Hematopoietic multipotent progenitor cell treated with erythropoietin and hydrocortisone succinate and interleukin-3 and kit ligand, for 15 days (in vitro differentiated cells): ENCODE results near the gene LMTK2.
A peak's percentile ranks its signal among the peaks of the same experiment; 100 is the strongest.

Experiments used
- DNase-seq: peaks from one replicate; pipeline ENCODE4 v3.0.0-alpha.2; 2015; ENCODE audit warnings: low spot score

The LMTK2 gene

GRCh38 chr7:98234429-98235147 lies 127.9 kb downstream of the LMTK2 start:
- no peak for DNase-seq

GRCh38 chr7:98235901-98236300 lies 129.2 kb downstream of the LMTK2 start:
- DNase-seq = no peak

GRCh38 chr7:98236355-98237185 lies 129.9 kb downstream of the LMTK2 start:
- DNase-seq = no peak

- no peak for DNase-seq
Observed at GRCh38 chr7:98238076-98238475, 131.4 kb downstream of the LMTK2 start.

- no peak for DNase-seq
Observed at GRCh38 chr7:98238976-98239375, 132.3 kb downstream of the LMTK2 start.

GRCh38 chr7:98240961-98241673 lies 134.5 kb downstream of the LMTK2 start:
- peak; percentile 27 for DNase-seq

- no peak for DNase-seq
Observed at GRCh38 chr7:98241674-98242241, 135.1 kb downstream of the LMTK2 start.

GRCh38 chr7:98242342-98242741 lies 135.7 kb downstream of the LMTK2 start:
- no peak for DNase-seq

- DNase-seq = no peak
Observed at GRCh38 chr7:98242934-98243333, 136.3 kb downstream of the LMTK2 start.

- no peak for DNase-seq
Observed at GRCh38 chr7:98244871-98245270, 138.2 kb downstream of the LMTK2 start.

GRCh38 chr7:98248156-98248555 lies 141.5 kb downstream of the LMTK2 start:
- DNase-seq = no peak

- no peak for DNase-seq
Observed at GRCh38 chr7:98249106-98249505, 142.4 kb downstream of the LMTK2 start.

GRCh38 chr7:98250789-98251188 lies 144.1 kb downstream of the LMTK2 start:
- DNase-seq = no peak

GRCh38 chr7:98251231-98251600 lies 144.6 kb downstream of the LMTK2 start:
- no peak for DNase-seq

GRCh38 chr7:98251601-98252424 lies 145.2 kb downstream of the LMTK2 start, which contains the start of gene TECPR1:
TECPR1 (minus strand) TSS chr7:98252232; CDS start chr7:98246146, 6,086 bp downstream.
- DNase-seq = peak; percentile 92

- DNase-seq = no peak
Observed at GRCh38 chr7:98252425-98253054, 145.9 kb downstream of the LMTK2 start.

- no peak for DNase-seq
Observed at GRCh38 chr7:98254516-98254915, 147.9 kb downstream of the LMTK2 start.

- peak; percentile 46 for DNase-seq
Observed at GRCh38 chr7:98254951-98255610, 148.4 kb downstream of the LMTK2 start.

- no peak for DNase-seq
Observed at GRCh38 chr7:98256431-98256830, 149.8 kb downstream of the LMTK2 start.

GRCh38 chr7:98257701-98258100 lies 151.0 kb downstream of the LMTK2 start:
- DNase-seq = no peak
